IMR-90 (cell line): ENCODE results near the gene LCTL. TPM values are rescaled to one million over a fixed set of nuclear protein-coding genes. Genes with fewer than 3 reads are reported as not detected.

Source experiments
- ATAC-seq: fragments of 200-7000 bp; cut with Tn5 transposase; 2 replicates; pipeline ENCODE4 v1.9.1; 2020; ENCODE audit warnings: low read depth, mild to moderate bottlenecking, moderate library complexity
- BruUV-seq: library from RNA; stranded (reverse); fragments of 400-500 nt; replicated peaks from 2 replicates; lab custom pipeline; 2021; lab: Mats Ljungman, UMichigan
- CTCF ChIA-PET: fragments of 300-600 bp; formaldehyde crosslinking; extraction: SDS; loops from one replicate; lab custom pipeline; 2021; ENCODE audit warnings: antibody characterized with exemption; lab: Yijun Ruan, JAX
- POLR2A ChIA-PET: fragments of 300-600 bp; sonication (Branson Sonifier 250); formaldehyde crosslinking; loops from one replicate; lab custom pipeline; 2022; ENCODE audit warnings: antibody characterized with exemption; ENCODE audit not compliant: unreplicated experiment; lab: Charles Lee
- DNase-seq: peaks from one replicate; pipeline ENCODE4 v3.0.0; 2013
- H2AFZ ChIP-seq: replicated peaks from 2 replicates; pipeline ENCODE3; 2013; ENCODE audit warnings: low read length, mild to moderate bottlenecking; ENCODE audit not compliant: poor library complexity
- H2AK5ac ChIP-seq: 2 replicates; pipeline ENCODE4 v1.6.1; 2013; ENCODE audit warnings: low read depth, low read length, inconsistent platforms
- H2AK9ac ChIP-seq: replicated peaks from 2 replicates; pipeline ENCODE3; 2013; ENCODE audit warnings: mild to moderate bottlenecking, low read depth, low read length, moderate library complexity; ENCODE audit not compliant: poor library complexity
- H2BK120ac ChIP-seq: 2 replicates; pipeline ENCODE4 v1.6.1; 2013; ENCODE audit warnings: low read depth, low read length, inconsistent platforms
- H2BK15ac ChIP-seq: 3 replicates; pipeline ENCODE4 v1.6.1; 2013; ENCODE audit warnings: low read depth, low read length, inconsistent platforms
- H2BK20ac ChIP-seq: 2 replicates; pipeline ENCODE4 v1.6.1; 2013; ENCODE audit warnings: low read depth, mild to moderate bottlenecking, inconsistent platforms, low read length, moderate library complexity
- H2BK5ac ChIP-seq: 2 replicates; pipeline ENCODE4 v1.6.1; 2013; ENCODE audit warnings: mild to moderate bottlenecking, low read depth, low read length, inconsistent platforms; ENCODE audit not compliant: poor library complexity, severe bottlenecking
- H3K14ac ChIP-seq: replicated peaks from 2 replicates; pipeline ENCODE4 v1.6.1; 2013; ENCODE audit warnings: low read depth, low read length, inconsistent platforms
- H3K18ac ChIP-seq: 2 replicates; pipeline ENCODE4 v1.6.1; 2013; ENCODE audit warnings: low read depth, low read length, control low read depth
- H3K23ac ChIP-seq: 2 replicates; pipeline ENCODE4 v1.6.1; 2013; ENCODE audit warnings: low read depth, low read length, inconsistent platforms
- H3K27ac ChIP-seq: 2 replicates; pipeline ENCODE4 v1.5.1; 2013; ENCODE audit warnings: mild to moderate bottlenecking, control low read depth, low read length; ENCODE audit not compliant: insufficient read depth
- H3K27me3 ChIP-seq: 2 replicates; pipeline ENCODE4 v1.6.1; 2013; ENCODE audit warnings: low read length; ENCODE audit not compliant: control insufficient read depth, insufficient read depth
- H3K36me3 ChIP-seq: 2 replicates; pipeline ENCODE4 v1.6.1; 2013; ENCODE audit warnings: low read length, mixed read lengths; ENCODE audit not compliant: control insufficient read depth, insufficient read depth
- H3K4ac ChIP-seq: 2 replicates; pipeline ENCODE4 v1.6.1; 2013; ENCODE audit warnings: low read depth, low read length, inconsistent platforms
- H3K4me1 ChIP-seq: 2 replicates; pipeline ENCODE4 v1.6.1; 2013; ENCODE audit warnings: low read length, mixed read lengths; ENCODE audit not compliant: control insufficient read depth, insufficient read depth
- H3K4me2 ChIP-seq: 2 replicates; pipeline ENCODE4 v1.6.1; 2013; ENCODE audit warnings: low read depth, mild to moderate bottlenecking, control low read depth, low read length, moderate library complexity
- H3K4me3 ChIP-seq: 2 replicates; pipeline ENCODE4 v1.5.1; 2013; ENCODE audit warnings: low read depth, mild to moderate bottlenecking, control low read depth, low read length, moderate library complexity; ENCODE audit not compliant: insufficient read depth
- H3K56ac ChIP-seq: 2 replicates; pipeline ENCODE4 v1.6.1; 2013; ENCODE audit warnings: low read length, inconsistent platforms; ENCODE audit not compliant: insufficient read depth; ENCODE audit errors: extremely low read depth
- H3K79me1 ChIP-seq, 2 experiments: 2 replicates each; pipeline ENCODE4 v1.6.1; 2013; ENCODE audit warnings: low read length in 2 of 2, inconsistent platforms in 1 of 2, low read depth in 1 of 2
- H3K9ac ChIP-seq: 2 replicates; pipeline ENCODE4 v1.6.1; 2013; ENCODE audit warnings: low read depth, low read length, control low read depth
- H3K9me1 ChIP-seq: 2 replicates; pipeline ENCODE4 v1.6.1; 2013; ENCODE audit warnings: low read length, inconsistent platforms; ENCODE audit not compliant: insufficient read depth
- H3K9me3 ChIP-seq: 2 replicates; pipeline ENCODE4 v1.6.1; 2013; ENCODE audit warnings: low read length; ENCODE audit not compliant: control insufficient read depth, insufficient read depth
- H4K20me1 ChIP-seq: 2 replicates; pipeline ENCODE4 v1.6.1; 2013; ENCODE audit warnings: low read length, inconsistent platforms; ENCODE audit not compliant: insufficient read depth
- H4K5ac ChIP-seq: 2 replicates; pipeline ENCODE4 v1.6.1; 2013; ENCODE audit warnings: mild to moderate bottlenecking, low read depth, low read length, control low read depth
- H4K8ac ChIP-seq, 2 experiments: 2 replicates each; pipeline ENCODE4 v1.6.1; 2013; ENCODE audit warnings: low read depth in 2 of 2, low read length in 2 of 2, control low read depth in 1 of 2, inconsistent platforms in 1 of 2
- H4K91ac ChIP-seq: 2 replicates; pipeline ENCODE4 v1.6.1; 2013; ENCODE audit warnings: low read depth, low read length, inconsistent platforms; ENCODE audit not compliant: insufficient read depth
- BHLHE40 ChIP-seq: fragments of 150-350 bp; IDR thresholded peaks from 2 replicates; pipeline ENCODE4 v1.6.1; 2016; ENCODE audit warnings: mild to moderate bottlenecking, low read depth, low read length
- CEBPB ChIP-seq: IDR thresholded peaks from 2 replicates; pipeline ENCODE4 v1.6.1; 2012; ENCODE audit warnings: low read depth, low read length, improper control_type of control experiment
- CHD1 ChIP-seq: IDR thresholded peaks from 2 replicates; pipeline ENCODE4 v1.6.1; 2012; ENCODE audit warnings: low read depth, low read length, improper control_type of control experiment
- FOS ChIP-seq: fragments of 150-350 bp; IDR thresholded peaks from 2 replicates; pipeline ENCODE4 v1.6.1; 2016; ENCODE audit warnings: low read depth, low read length
- MAFK ChIP-seq: IDR thresholded peaks from 2 replicates; pipeline ENCODE4 v1.6.1; 2012; ENCODE audit warnings: low read depth, low read length, improper control_type of control experiment
- MAZ ChIP-seq: IDR thresholded peaks from 2 replicates; pipeline ENCODE4 v1.6.1; 2012; ENCODE audit warnings: low read depth, mild to moderate bottlenecking, low read length, improper control_type of control experiment, moderate library complexity, borderline replicate concordance
- MXI1 ChIP-seq: IDR thresholded peaks from 2 replicates; pipeline ENCODE4 v1.6.1; 2012; ENCODE audit warnings: low read depth, mild to moderate bottlenecking, low read length, moderate library complexity, borderline replicate concordance
- NFE2L2 ChIP-seq: fragments of 150-350 bp; IDR thresholded peaks from 2 replicates; pipeline ENCODE4 v1.6.1; 2016; ENCODE audit warnings: low read depth, mild to moderate bottlenecking, low read length
- POLR2A ChIP-seq: IDR thresholded peaks from 2 replicates; pipeline ENCODE4 v1.6.1; 2012; ENCODE audit warnings: mild to moderate bottlenecking, low read depth, low read length
- RAD21 ChIP-seq: IDR thresholded peaks from 2 replicates; pipeline ENCODE4 v1.6.1; 2012; ENCODE audit warnings: low read length, improper control_type of control experiment
- RCOR1 ChIP-seq: IDR thresholded peaks from 2 replicates; pipeline ENCODE4 v1.6.1; 2012; ENCODE audit warnings: mild to moderate bottlenecking, low read length, improper control_type of control experiment; ENCODE audit not compliant: insufficient replicate concordance
- RFX5 ChIP-seq: IDR thresholded peaks from 2 replicates; pipeline ENCODE4 v1.8.0; 2012; ENCODE audit warnings: low read depth, mild to moderate bottlenecking, low read length, moderate library complexity
- SMC3 ChIP-seq: fragments of 150-350 bp; IDR thresholded peaks from 2 replicates; pipeline ENCODE4 v1.6.1; 2016; ENCODE audit warnings: low read depth, mild to moderate bottlenecking, antibody characterized with exemption, low read length, moderate library complexity
- USF2 ChIP-seq: fragments of 150-350 bp; IDR thresholded peaks from 2 replicates; pipeline ENCODE4 v1.6.1; 2017; ENCODE audit warnings: mild to moderate bottlenecking, antibody characterized with exemption, low read length, low read depth
- WGBS, 2 experiments: methylation state at CpG; one replicate each; pipeline versions ENCODE4 v1.1.5 to v1.1.7; 2013; ENCODE audit warnings: missing lambda C conversion rate in 2 of 2; ENCODE audit not compliant: insufficient read length in 1 of 2; ENCODE audit errors: extremely low coverage in 2 of 2; 5-methylcytosine and 5-hydroxymethylcytosine counted together
- dilution Hi-C: fragments of 300-500 bp; cut with HindIII; formaldehyde crosslinking; loops from one replicate; pipeline ENCODE4 v1.14.3; 2018; ENCODE audit warnings: low sequenced_read_pairs; ENCODE audit not compliant: unreplicated experiment
- in situ Hi-C: fragments of 300-500 bp; cut with MboI; formaldehyde crosslinking; loops from 3 replicates; pipeline ENCODE4 v1.14.3; 2019; ENCODE audit warnings: low sequenced_read_pairs, inconsistent platforms, mixed read lengths
- intact Hi-C: fragments of 100-400 bp; cut with micrococcal nuclease; formaldehyde crosslinking; loops from 2 replicates; pipeline ENCODE4 v1.10.0; 2022
- polyA plus RNA-seq, 3 experiments: library from polyadenylated mRNA; depleted of rRNA; stranded (reverse); fragments of >200 nt; gene quantifications; 2 replicates each; pipeline ENCODE4 v1.2.3, GENCODE V29; 2012; ENCODE audit warnings: low replicate concordance in 1 of 3
- total RNA-seq: library from RNA; depleted of rRNA; stranded (reverse); fragments of >200 nt; gene quantifications from 2 replicates; pipeline ENCODE4 v1.2.3, GENCODE V29; 2012
- TF ChIP-seq, protein P1 (sequence below): fragments of 150-350 bp; IDR thresholded peaks from 2 replicates; pipeline ENCODE4 v1.6.1; 2016; ENCODE audit warnings: low read depth, mild to moderate bottlenecking, low read length, moderate library complexity, borderline replicate concordance

Gene LCTL
- total and polyA plus RNA-seq, 2 of the 4 experiments (the other 2 are of a cell fraction): 10.3 to 10.4 TPM

DNA sequence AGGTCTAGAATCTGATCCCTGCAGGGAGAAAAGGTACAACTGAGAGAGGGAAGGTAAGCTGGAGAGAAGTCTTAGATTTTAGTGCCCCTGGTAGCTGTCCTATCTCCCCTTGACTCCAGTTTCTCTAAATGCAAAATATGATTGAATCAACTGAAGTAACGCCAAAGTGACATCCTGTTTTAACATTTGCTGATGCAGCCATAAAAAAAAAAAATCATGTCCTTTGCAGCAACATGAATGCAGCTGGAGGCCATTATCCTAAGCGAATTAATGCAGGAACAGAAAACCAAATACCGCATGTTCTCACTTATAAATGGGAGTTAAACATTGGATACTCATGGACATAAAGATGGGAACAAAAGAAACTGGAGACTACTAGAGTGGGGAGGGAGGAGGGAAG lies 42.4 kb upstream of the LCTL start:
- H3K4me2 ChIP-seq: no peak overlapping the region
- no peak for TF ChIP-seq SMC3
- TF ChIP-seq FOS: no peak
- no peak for TF ChIP-seq POLR2A
- TF ChIP-seq USF2: no peak
- no peak for TF ChIP-seq MXI1
- no peak for TF ChIP-seq RFX5
- TF ChIP-seq, protein P1, sequence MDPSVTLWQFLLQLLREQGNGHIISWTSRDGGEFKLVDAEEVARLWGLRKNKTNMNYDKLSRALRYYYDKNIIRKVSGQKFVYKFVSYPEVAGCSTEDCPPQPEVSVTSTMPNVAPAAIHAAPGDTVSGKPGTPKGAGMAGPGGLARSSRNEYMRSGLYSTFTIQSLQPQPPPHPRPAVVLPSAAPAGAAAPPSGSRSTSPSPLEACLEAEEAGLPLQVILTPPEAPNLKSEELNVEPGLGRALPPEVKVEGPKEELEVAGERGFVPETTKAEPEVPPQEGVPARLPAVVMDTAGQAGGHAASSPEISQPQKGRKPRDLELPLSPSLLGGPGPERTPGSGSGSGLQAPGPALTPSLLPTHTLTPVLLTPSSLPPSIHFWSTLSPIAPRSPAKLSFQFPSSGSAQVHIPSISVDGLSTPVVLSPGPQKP: no peak
- no peak for TF ChIP-seq CEBPB
- TF ChIP-seq RCOR1: no peak
- TF ChIP-seq BHLHE40: no peak
- no peak for TF ChIP-seq MAFK
- no peak for TF ChIP-seq MAZ
- TF ChIP-seq NFE2L2: no peak
- no peak for TF ChIP-seq CHD1
- no peak for TF ChIP-seq RAD21

More for the DNA sequence above, 42.4 kb upstream of the LCTL start:
- no peak overlapping the region for H3K27ac ChIP-seq
- no peaks in the 10 kb centered on the region for H4K20me1 ChIP-seq
- H3K18ac ChIP-seq: no peak overlapping the region
- ATAC-seq: no peak
- no peak overlapping the region for H2BK120ac ChIP-seq
- no peak overlapping the region for H3K14ac ChIP-seq
- no peak overlapping the region for H3K23ac ChIP-seq
- dilution Hi-C loops: no loop called here
- no peak overlapping the region for H2BK15ac ChIP-seq
- no peak overlapping the region for H4K91ac ChIP-seq
- no peak overlapping the region for H2AK5ac ChIP-seq
- H3K27me3 ChIP-seq: peaks cover 3% of the 10 kb centered on the region; the same call in 1 of the 2 replicates
- no peaks in the 10 kb centered on the region for H3K9me1 ChIP-seq
- no peak overlapping the region for H2AFZ ChIP-seq
- no peaks in the 10 kb centered on the region for H3K4me1 ChIP-seq
- no peaks in the 10 kb centered on the region for H3K36me3 ChIP-seq
- no peak overlapping the region for H2AK9ac ChIP-seq
- H2BK5ac ChIP-seq: no peak overlapping the region
- no peak overlapping the region for H2BK20ac ChIP-seq
- H3K79me1 ChIP-seq: no peaks in the 10 kb centered on the region
- intact Hi-C loops: no loop called here
- no peak overlapping the region for H3K4ac ChIP-seq
- H4K8ac ChIP-seq: no peak overlapping the region
- in situ Hi-C loops: no loop called here
- CTCF ChIA-PET: interaction anchor here (0.9 to 1.0 kb wide), 2 partner anchors 11 to 243 kb away, joined by 3 read pairs; no protein-coding TSS in a partner anchor
- no peaks in the 10 kb centered on the region for H3K9me3 ChIP-seq
- H4K5ac ChIP-seq: no peak overlapping the region
- no TSS peak for BruUV-seq
- no peak for DNase-seq
- POLR2A ChIA-PET: no interaction called here
- no CpG with 5 or more reads among the region's 3 CpGs for WGBS, 2 experiments
- H3K9ac ChIP-seq: no peak overlapping the region
- no peak overlapping the region for H3K4me3 ChIP-seq
- no peak overlapping the region for H3K56ac ChIP-seq
